Effector CD4-positive, alpha-beta T cell (primary cell): ENCODE measurements around the gene ELK3.

Experiments used
- DNase-seq: peaks from one replicate; pipeline ENCODE4 v3.0.0-alpha.2; 2020

The ELK3 gene

DNA sequence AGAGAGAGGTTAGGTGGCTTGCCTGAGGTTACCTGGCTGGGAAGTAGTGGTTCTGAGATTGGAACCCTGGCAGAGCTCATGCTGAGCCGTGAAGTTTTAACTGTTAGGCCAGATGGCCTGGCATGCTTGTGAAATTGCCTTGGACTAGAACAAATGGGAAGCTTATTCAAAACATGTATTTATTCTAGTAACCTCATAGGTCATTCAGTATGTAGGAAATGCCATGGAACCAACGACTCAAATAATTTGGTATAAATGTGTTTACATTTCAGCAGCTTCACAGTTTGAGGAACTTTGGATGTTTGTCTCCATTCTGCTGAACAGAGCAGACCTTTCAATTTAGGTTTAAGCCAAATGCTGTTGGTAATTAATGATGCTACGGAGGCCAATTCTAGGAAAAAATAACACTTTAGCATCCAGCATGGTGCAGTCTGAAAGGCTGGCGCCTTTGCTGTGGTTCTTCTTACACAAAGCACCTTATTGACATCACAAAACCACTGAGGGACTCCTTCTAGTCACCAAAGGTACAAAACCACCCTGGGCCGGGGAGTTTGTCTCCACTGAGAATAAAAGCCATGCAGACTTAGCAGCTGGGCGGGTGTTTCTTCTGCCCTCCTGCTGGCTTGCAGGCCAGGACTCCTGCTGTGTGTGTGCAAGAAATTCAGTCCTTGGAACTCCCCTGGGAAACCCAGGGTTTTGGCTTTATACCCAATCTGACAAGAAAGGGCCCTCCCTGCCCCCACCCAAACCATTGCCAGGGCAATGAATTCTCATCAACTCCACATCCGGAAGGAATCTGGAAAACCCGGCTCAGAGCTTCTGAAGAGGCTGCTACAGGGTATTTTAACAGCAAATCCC is 64.2 kb downstream of the ELK3 start:
- DNase-seq = no peak

DNA sequence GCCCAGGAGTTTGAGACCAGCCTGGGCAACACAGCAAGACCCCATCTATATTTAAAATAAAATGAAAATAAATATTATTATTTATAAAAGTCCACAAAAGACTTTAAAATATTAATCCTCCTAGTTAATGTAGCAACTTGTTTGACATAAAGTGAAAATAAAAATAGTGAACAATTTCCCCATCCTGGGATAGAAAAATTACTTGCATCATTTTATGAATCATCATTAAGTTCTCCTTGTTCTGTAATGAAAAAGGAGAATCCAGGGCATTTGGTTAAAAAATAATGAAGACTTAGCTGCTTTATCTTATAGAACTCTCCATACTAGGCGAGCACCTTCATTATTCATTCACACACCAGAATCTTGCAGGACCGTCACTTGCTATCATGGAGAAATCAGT is 66.1 kb downstream of the ELK3 start:
- no peak for DNase-seq

DNA sequence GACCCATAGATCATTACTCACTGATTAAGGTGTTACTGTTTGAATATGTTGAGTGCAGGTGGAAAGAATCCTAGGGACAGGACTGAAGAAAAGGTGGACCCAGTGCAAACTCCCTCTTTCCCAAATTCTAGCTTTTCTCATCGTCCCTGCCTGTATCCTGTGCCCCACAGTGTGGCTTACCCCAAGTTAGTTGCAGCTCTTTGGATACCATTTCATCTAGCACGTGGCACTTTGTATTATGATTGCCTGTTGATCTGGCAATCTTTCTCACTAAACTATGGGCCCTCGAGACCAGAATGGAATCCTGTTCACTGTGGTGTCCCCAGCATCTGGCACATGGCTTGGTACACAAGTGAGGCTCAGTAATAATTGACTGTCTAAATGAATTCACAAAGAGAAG is 66.5 kb downstream of the ELK3 start:
- DNase-seq = no peak

DNA sequence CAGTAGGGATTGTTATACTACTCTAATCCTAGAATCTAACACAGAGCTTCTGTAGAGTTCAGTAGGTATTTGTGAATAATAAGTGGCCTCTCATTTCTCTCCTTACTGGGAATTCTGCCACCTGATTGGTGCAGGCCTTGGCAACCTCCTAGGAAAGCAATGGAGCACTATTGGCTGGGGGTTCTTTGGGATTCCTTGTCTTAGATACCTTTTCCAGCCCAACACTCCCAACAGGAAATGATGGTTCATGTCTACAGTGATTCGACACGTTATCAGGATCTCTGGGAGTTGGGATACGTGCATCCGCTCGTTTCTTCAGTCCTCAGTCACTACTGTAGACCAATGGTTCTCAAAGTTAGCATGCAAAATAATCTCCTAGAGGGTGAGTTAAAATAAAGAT is 67.4 kb downstream of the ELK3 start:
- DNase-seq = no peak

DNA sequence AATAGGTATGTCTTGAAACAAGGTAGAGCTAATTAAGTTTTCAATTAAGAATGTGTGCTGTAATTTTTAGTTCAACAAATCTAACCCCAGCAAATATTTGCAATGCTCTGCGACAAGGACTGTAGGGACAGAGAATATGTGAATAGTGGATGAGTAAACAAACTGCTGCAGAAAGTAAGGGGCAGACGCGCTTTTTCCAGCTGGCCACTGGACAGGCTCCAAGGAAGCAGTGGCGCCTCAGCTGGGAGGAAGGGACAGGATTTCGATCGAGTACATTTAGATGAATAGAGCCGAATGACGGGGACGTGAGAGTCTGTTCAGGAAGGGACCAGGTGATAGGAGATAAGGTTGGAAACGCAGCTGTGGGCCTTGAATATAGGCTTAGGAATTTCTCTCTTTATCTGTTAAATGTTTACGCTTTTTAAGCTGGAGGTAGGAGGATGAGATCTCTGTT is 69.3 kb downstream of the ELK3 start:
- DNase-seq = no peak

DNA sequence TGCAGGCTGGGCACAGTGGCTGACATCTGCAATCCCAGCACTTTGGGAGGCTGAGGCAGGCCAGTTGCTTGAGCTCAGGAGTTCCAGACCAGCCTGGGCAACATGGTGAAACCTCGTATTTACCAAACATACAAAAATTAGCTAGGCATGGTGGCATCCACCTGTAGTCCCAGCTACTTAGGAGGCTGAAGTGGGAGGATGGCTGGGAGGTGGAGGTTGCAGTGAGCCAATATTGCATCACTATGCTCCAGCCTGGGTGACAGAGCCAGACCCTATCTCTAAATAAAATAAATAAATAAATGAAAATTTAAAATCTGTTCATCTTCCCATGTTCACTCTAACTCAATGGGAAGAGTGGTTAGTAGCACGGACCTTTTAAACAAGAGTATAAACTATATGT is 71.2 kb downstream of the ELK3 start:
- DNase-seq = no peak

DNA sequence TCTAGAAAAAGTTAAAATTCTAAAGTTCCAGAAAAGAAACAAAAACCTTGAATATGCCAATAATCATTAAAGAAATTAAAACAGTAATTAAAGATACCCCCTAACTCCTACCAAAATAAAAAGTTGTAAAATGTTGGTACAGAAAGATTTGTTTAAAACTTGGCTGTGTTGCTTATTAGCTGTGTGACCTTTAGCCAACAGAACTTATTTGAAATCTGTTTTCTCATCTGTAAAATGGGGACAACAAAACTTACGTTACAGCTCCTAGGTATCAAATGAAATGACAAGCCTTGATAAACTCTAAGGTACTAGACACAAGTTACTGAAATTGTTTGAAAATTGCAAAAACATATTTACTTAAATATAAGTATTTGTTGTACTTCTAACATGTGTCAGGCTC is 71.7 kb downstream of the ELK3 start:
- DNase-seq = no peak

DNA sequence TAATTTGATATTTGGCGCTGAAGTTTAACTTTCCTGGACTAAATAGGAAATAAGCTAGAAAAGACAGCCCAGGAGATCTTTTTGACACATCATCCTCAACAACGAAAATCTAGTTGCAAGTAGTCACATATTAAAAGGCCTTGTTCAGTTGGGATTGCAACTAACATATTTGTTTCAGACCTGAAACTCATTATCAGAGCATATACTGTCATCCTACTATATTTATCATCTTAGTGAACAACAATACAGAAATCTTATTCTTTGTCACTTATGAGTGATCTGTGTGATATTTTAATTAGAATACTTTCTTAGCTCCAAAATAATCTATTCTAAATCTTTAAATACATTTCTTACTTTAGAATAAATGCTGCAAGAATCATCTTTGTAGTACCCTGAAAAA is 72.1 kb downstream of the ELK3 start:
- no peak for DNase-seq

DNA sequence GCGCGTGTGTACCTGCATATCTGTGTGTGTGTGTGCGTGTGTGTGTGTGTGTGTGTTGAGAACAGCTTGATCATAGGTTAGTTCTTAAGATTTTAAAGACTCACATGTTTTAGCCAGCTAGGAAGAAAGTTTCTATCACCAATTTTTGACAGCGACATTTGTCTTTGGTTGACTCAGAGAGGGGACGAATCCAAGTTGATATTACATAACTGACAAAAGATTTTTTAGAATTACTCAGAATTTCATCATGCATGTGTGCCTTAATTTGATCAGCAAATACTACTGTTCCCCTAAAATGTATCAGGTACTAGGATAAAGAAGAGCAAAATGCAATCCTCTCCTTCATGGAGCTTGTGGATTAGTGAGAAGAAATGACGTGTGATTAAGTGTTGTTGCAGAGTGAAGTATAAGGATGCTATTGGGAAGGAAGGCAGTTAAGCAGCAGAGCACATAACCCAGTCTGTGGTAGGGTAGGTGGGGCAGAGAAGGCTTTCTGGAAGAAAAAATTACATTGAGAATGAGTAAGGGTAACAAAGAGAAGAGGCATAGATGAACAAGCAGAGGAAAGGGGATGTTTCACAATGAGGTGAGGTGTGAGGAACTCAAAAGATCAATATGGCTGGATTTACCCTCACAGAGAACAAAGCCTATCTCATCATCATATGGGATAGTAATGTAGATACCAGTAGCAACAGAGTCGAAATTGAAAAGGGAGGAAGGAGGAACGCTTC is 77.5 kb downstream of the ELK3 start:
- DNase-seq = no peak

DNA sequence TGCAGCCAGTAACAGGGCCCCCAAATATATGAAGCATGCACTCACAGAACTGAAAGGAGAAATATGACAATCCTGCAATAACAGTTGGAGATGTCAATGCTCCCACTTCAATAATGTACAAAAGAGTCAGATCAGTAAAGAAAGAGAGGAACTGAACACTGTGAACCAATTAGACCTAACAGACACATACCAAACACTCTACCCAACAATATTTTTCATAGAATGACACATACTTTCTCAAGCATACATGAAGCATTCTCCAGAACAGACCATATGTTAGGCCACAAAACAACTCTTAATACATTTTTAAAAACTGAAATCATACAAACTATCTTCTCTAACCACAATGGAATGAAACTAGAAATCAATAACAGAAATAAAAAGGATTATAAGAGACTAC is 80.2 kb downstream of the ELK3 start:
- DNase-seq = no peak

DNA sequence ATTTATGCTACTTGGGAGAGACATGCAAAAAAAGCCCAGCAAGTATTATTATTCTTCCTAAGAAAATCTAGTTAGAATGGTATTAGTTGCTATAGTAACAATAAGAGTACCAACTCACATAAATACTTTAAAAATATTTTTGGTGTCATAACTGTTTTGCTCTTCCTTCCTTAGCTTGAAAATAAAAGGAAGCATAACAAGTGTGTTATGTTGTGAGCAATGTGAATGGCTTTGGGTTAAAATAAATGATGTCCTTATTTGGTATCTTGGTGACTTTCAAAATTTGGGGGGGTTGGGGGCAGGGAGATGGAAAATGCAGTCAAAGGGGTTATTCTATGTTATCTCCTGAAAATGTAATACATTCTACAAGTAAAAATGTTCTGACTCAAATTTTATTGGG is 91.0 kb downstream of the ELK3 start:
- DNase-seq = no peak

DNA sequence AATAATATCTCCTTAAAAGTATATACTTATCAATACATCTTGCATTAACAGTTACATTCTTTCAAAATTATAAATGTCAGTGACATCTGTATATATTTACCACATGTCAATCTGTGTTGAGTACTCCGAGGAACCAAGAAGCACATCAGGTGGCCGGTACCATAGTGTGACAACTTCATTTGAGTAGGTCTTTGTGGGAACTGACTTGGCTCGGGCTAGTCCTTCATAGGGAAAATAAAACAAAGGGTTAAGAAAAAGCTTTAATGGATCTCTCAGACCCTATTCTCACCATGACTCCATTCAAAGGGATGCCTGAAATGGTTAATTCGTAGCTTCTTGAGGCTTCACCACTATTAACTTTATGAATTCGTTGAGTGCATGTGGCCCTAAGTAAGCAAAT is 94.9 kb downstream of the ELK3 start:
- no peak for DNase-seq

DNA sequence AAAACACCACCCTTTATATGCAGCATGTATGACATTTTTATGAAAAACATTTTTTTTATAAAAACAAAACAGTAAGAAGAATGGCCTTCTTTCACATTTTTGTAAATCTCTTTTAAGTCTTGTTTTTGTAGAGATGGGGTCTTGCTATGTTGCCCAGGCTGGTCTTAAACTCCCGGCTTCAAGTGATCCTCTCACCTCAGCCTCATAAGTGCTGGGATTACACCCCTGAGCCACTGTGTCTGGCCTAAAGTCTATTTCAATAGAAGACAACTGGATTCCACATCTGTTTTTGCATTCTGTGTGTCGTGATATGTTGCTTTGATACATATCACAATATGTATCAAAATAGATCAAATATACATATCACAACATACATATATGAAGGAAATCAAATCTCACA is 98.9 kb downstream of the ELK3 start:
- no peak for DNase-seq

DNA sequence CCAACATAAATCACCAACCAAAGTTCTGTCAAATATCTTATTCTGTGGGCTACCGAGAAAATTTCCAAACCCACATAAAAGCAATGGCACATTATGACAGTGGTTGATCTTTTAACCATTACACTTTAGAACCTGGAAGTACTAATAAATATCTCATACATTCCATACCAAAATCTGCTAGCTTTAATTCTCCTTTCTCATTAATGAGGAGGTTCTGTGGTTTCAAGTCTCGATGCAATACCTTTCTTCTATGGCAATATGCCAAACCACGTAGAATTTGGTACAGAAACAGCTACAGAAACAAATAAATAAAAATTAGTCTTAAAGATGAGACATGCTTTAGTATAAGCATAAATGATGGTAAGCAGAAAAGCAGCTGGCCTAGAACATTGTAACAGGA is 100.7 kb downstream of the ELK3 start:
- no peak for DNase-seq

DNA sequence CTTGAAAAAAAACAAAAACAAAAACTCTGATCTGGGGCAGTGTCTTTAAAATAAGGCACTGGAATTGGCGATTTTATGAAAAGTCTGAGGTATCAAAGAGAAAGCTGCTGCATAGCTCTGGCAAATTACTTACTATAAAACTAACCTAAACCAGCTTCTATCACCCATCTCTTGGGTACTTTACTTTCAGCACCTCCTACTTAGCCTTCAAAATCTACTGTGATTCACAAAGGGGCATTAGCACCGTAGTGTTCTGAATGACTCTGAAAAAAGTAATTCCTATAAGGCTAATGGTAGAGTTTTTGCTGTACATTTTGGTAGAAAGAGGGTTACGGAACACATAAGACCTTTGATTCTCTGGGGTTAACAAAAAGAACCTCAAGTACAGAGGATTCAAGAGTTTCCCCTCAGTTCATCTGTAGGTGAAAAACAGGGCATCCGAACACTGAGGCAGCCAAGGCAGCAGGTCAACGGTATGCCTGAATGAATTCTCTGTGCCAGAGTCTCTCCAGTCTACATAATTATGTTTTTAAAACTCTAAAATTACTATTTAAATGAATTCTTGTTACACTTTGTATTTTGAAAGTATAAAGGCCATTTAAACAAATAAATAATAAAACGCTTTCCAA is 101.5 kb downstream of the ELK3 start:
- DNase-seq = no peak

DNA sequence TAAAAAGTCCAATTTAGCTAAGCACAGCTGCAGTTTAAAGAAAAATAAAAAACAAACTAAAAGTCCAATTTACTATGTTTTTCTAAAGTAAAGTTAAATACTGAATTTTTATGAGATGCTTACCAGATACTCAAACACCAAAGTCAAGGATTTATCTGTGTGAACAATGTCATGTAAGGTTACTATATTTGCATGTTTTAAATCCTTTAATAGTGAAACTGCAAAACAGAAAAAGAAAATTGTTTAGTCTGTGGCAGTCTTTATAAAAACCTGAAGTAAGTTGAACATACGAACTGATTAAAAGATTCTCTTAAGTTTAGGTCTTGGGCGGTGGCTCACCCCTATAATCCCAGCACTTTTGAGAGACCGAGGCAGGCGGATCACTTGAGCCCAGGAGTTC is 103.3 kb downstream of the ELK3 start:
- no peak for DNase-seq

DNA sequence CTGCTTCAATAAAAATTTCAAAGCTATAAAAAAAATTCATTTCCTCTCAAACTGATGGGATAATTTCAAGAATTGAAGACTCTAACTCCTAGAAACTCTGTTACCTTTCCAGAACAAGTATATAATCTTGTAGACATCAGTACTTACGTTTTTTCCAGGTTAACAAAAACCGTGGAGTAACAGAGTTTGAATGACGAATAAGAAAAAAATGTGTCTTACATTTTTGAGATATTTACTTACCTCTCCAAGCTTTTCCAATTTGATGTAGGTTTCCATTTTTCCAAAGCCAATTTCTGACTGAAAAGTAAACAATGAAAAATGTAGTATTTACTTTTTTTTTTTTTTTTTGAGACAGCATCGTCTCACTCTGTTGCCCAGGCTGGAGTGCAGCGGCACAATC is 105.9 kb downstream of the ELK3 start:
- no peak for DNase-seq

DNA sequence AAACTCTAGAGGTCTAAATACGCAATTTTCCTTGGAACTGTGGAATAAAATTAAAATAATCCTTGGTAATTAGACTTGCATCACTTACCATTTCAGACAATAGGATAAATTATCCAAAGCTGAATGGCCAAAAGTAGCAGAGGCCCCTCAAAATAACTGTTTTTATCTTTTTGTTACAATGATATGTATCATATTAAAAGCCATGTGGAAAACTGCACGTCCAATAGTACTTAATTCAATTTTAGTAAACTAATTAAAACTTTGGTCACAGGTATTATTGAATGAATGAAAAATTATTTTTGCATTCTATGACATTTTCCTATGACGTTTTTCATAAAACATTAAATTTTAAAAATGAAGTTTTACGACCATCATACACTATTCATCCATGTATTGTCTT is 107.6 kb downstream of the ELK3 start:
- DNase-seq = no peak

DNA sequence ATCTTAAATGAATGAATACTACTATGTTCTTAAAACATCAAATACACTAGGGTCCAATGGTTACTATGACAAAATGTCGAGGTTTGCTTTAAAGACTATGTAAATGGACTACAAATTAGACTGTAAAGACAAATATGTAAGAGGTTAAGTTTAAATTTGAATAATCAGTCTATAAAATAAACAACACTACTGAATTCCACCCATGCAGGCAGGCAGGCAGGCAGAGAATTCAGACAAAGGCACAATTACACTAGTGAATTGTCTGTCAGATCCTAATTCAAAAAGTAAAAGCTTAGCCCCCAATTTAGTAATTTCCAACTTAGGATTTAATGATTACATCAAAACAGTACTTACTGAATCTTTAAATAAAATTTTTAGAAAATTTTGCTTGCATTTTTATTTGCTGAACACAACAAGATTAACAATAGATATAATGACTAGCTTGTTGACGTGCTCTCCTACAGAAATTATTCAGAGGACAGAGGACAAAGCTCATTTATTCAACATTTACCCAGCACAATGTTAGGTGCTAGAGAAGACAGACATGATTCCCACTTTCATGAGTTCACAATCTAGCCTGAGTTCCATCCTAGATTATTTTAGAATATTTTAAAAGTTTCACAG is 108.6 kb downstream of the ELK3 start:
- DNase-seq = no peak

DNA sequence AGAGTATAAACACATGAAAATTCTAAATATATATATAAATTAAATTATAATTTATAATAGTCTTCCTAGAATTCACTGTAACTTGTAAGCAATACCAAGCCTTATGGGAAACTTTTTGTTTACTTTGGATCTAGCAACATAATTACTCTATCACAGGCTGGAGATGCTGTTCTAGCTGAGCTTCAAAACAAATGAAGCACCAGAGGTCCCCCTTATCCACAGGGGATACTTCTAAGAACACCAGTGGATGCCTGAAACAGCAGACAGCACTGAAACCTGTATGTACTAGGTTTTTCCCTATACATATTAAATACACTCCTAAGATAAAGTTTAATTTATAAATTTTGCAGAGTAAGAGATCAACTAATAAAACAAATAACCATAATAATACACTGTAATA is 109.5 kb downstream of the ELK3 start:
- DNase-seq = no peak

DNA sequence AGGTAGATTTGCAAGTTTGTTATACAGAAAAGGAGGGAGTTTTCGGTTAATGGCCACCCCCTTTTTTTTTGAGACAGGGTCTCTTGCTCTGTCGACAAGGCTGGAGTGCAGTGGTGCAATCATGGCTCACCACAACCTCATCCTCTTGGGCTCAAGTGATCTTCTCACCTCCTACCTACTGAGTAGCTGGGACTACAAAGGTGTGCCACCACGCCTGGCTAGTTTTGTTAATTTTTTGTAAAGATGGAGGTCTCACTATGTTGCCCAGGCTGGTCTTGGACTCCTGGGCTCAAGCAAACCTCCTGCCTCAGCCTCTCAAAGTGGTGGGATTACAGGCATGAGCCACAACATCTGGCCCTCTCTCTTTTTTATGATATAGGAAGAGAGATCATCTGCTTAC is 111.5 kb downstream of the ELK3 start:
- no peak for DNase-seq

DNA sequence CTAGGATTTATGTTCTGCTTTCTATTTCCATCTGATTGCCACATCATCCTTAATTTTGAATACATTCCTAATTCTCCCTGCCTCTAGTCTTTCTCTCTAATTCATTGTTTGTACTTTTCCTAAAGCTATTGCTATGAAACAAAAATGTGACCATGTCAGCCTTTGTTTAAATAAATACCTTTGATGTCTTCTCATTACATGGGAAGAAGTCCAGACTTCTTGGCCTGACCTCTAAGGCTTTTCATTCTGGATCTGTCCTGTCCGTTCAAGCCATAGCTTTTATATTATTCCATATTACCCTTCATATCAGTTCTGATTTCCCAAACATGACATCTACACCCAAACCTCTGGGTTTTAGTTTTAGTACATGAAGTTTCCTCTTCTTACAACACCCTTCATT is 114.7 kb downstream of the ELK3 start:
- DNase-seq = no peak

DNA sequence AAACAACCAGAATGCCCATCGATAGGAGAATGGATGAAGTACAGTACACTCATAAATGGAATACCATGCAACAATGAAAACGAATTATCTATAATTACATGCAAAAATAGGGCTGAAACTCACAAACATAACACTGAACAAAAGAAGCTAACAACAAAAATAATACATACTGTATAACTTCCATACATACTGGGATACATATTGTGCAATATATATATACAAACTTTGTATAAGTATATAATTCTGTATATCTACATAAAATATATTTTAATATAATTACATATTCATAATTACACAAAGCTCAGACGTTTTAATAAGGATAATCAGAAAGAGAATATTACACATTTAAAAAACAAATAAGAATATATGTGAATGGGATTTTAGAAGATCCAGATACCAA is 115.9 kb downstream of the ELK3 start:
- no peak for DNase-seq

DNA sequence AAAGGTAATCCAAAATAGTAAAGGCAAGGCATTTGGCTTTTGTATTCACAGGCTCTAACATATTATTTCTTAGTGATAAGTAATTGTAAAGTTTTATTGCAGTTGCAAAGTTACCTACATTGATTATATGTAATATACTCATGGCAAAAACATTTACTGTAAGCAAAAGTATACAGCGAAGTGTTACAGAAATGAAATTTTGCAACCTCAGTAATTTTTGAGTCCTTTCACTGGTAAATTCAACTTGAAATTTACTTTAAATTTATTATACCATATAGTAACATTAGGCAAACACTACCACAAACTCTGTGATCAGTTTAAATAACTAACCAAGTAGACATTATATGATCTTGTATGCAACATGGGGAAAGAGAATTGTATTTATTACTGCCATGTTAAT is 117.0 kb downstream of the ELK3 start:
- DNase-seq = no peak
